Fibroblast of pulmonary artery (primary cell): ENCODE data around the gene ZNF283.
"Not testable (repeated sequence)": the region's sequence is repeated elsewhere in the genome, so short reads cannot be mapped to it uniquely, and the experiment has no call there.

Experiments
- DNase-seq: peaks from one replicate; pipeline ENCODE4 v3.0.0-alpha.2; 2010; ENCODE audit warnings: low read depth
- H3K4me3 ChIP-seq: replicated peaks from 2 replicates; pipeline ENCODE4 v1.5.1; 2011; ENCODE audit warnings: low read depth, mild to moderate bottlenecking, control low read depth, low read length, moderate library complexity
- TF ChIP-seq, protein P1 (sequence below): IDR thresholded peaks from 2 replicates; pipeline ENCODE4 v1.5.1; 2011; ENCODE audit warnings: mild to moderate bottlenecking, control low read depth, low read length, inconsistent platforms; ENCODE audit errors: missing control alignments

The ZNF283 gene

DNA sequence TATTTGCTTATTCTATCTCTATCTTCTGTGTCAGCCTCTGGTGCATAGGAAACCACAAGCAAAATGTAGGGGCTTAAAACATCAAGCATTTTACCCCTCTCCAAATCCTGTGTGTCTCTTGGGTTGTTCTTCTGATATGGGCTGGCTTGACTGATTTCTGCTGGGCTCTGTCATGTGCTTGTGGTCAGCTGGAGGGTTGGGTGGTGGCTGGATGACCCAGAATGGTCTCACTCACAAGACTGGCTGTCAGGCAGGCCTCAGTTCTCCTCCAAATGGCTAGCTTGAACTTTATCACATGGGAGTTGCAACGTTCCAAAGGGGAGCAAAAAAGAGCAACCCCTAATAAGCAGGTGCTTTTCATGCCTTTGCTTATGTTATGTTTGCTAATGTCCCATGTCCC lies 15.3 kb upstream of the ZNF283 start:
- DNase-seq = no peak
- TF ChIP-seq, protein P1, sequence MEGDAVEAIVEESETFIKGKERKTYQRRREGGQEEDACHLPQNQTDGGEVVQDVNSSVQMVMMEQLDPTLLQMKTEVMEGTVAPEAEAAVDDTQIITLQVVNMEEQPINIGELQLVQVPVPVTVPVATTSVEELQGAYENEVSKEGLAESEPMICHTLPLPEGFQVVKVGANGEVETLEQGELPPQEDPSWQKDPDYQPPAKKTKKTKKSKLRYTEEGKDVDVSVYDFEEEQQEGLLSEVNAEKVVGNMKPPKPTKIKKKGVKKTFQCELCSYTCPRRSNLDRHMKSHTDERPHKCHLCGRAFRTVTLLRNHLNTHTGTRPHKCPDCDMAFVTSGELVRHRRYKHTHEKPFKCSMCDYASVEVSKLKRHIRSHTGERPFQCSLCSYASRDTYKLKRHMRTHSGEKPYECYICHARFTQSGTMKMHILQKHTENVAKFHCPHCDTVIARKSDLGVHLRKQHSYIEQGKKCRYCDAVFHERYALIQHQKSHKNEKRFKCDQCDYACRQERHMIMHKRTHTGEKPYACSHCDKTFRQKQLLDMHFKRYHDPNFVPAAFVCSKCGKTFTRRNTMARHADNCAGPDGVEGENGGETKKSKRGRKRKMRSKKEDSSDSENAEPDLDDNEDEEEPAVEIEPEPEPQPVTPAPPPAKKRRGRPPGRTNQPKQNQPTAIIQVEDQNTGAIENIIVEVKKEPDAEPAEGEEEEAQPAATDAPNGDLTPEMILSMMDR = no peak
- H3K4me3 ChIP-seq = no peak overlapping the region

DNA sequence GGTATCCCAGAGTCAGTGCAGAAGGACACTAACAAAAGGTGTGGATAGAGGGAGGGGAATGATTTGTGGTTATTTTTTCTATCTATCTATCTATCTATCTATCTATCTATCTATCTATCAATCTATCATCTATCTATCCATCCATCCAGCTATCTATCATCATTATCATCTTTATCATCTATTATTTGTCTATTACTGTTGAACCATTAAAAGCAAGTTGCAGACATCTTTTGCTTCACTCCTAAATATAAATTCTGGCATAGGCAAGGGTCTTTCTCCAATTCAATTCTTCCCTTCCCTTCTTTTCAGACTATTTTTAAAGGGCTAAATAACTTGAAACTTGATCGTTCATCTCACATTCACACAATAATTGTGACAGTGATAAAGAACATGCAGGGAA lies 14.9 kb upstream of the ZNF283 start:
- TF ChIP-seq, protein P1 = no peak
- no peak for DNase-seq

DNA sequence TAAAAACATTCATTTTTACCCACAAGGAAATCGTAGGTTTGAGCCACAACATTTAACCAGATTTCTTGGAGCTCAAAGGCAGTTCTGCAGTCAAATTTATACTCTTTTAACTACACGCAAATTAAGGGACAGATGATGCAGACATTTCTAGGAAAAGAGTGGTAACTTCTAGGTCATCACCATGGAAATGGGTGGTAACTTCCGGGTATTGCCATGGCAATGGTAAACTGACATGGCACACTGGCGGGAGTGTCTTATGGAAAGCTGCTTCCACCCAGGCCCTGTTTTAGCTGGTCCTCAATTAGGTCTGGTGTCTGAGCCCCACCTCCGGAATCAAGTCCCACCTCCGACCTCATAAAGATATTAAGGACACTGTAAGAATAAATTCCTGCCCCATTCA lies 14.4 kb upstream of the ZNF283 start:
- DNase-seq = no peak
- no peak overlapping the region for H3K4me3 ChIP-seq
- TF ChIP-seq, protein P1 = no peak

More for the DNA sequence above, 14.9 kb upstream of the ZNF283 start:
- no peak overlapping the region for H3K4me3 ChIP-seq

DNA sequence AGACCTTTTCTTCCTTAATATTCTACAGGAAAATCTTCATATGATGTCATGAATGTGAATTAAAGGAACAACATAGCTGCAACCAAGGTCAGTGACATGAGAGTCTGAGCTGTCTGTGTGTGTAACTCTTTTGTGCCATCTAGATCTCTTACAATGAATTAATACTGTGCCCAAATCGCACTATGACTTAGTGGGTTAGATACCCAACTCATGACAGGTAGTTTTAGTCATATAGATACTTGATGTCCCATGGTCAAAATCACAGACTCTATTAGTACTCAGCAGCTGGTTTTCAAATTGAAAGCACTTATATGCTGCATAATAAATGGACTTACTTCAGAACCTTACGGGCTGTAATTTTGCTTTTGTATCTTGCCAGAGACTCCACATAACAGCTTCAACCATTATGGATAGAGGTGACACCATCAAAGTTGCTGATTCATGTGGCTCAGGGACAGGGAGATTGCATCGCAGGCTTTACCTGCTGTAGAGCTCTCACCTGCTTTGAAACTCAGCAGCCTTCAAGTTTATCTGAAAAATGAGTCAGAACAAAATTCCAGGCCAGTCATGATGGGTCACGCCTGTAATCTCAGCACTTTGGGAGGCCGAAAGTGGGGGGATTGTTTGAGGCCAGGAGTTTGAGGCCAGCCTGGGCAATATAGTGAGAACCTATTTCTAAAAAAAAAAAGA lies 12.3 kb upstream of the ZNF283 start:
- TF ChIP-seq, protein P1 = no peak
- DNase-seq = no peak
- H3K4me3 ChIP-seq = no peak overlapping the region

DNA sequence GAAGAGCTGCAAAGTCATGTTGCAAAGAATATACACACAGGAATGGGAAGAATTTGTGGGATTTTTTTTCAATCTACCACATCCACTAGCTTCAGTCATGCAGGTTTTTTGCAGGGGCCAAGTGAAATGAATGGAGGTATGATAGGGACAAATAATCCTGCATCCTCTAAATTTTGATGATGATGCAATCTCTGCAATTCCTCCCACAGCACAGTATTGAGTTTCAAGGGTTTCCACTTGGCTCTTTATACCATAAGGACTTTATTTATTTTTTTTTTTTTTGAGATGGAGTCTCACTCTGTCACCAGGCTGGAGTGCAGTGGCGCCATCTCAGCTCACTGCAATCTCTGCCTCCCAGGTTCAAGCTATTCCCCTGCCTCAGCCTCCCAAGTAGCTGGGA lies 9.7 kb upstream of the ZNF283 start:
- DNase-seq, H3K4me3 ChIP-seq: not testable (repeated sequence)

DNA sequence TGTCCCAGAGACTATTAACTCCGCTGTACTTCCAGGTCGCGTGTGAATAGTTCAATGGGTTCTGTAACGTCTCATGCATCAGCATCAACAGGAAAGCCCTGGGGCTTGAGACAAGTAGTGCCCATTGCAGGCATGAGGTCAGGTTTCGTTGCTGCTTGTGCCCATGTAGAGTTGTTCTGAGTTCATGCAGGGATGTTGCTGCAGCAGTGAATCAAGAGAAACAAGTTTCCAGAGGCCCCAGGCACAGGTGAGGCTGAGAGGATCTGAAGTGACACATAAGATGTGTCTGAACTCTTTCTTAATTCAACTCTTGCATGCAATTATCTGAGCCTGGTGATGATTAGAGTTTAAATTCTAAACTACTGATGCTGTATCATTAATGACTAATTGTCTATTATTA lies 8.6 kb upstream of the ZNF283 start:
- H3K4me3 ChIP-seq = no peak overlapping the region
- DNase-seq = no peak
- TF ChIP-seq, protein P1 = no peak

DNA sequence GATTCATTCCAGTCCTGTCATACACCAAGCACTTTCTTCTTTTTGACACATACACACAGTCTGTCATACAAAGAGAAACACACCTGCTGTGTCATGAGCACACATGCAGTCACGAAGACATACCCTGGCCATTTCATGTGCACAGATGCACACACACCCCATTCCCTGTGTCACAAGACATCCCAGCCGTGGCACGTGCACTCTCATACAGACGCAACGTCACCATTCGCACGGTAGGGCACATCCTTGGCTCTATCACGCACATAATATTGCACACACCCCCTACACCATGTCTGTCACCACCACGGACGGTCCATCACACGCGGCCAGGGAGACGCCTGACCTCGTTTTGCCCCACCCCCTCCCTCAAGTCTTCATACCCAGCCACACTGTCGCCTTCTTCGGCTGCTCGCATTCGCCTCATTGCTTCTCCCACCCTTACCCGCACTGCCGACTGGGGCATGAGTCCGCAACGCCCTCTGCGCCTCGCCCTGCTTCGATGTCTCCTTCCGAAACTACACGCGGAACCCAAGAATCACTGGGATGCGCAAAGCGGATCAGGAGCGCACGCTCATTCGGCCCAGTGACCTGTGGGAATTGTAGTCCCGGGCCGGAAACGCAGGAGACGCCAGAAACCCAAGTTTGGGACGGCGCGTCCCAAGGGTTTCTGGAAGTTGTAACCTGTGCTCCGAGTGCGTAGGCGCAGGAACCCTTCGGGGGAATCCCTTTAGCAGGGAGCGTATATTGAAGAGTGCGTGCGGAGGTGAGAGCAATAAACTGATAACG lies 6.8 kb upstream of the ZNF283 start:
- H3K4me3 ChIP-seq = peak overlapping the region; percentile 58
- DNase-seq = peak; percentile 67
- TF ChIP-seq, protein P1 = no peak
